HG03439 (cell line): Measurements from ENCODE around the gene GNAT1.
"Not testable (repeated sequence)": the region's sequence is repeated elsewhere in the genome, so short reads cannot be mapped to it uniquely, and the experiment has no call there.

Experiments
- ATAC-seq: cut with Tn5 transposase; IDR thresholded peaks from one replicate; pipeline ENCODE4 v1.9.1; 2021; ENCODE audit warnings: mild to moderate bottlenecking, moderate library complexity; ENCODE audit not compliant: unreplicated experiment

GNAT1 gene

DNA sequence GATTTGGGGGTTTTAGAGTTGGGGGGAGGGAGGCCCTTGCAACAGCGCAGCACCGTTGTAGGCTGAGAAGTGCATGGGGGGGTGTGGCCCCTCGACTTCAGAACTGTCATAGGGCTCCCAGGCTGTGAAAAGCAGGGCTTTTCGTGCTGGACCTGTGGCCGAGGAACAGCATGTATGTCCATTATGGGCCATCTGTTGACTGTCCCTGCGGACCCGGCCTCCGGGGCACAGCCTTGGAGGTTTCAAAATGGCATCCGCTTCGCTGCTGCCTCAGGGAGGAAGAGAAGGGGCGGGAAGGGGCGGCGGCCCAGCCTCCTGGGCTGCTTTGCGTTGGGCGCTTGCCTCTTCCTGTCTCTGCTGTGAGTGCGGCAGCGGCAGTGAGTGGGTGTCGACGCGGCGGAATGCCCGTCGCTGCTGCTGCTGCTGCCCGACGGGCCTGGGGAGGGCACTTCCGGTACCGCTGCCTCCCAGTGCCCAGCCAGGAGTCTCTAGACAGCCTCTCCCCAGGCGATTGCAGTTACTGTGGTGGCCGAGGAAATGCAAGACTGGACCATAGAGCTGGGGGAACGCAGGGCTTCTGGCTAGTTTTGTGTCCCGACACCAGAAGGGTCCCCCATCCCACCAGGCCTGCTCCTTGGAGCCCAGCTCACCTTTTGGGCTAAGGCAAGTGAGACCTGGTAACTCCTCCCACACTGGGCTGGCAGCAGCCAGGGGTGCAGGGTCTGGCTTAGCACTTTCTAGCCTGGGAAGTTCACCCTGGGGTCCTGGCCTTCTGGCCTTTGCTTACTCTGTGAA lies 46.5 kb downstream of the GNAT1 start:
- peak; percentile 30 for ATAC-seq

DNA sequence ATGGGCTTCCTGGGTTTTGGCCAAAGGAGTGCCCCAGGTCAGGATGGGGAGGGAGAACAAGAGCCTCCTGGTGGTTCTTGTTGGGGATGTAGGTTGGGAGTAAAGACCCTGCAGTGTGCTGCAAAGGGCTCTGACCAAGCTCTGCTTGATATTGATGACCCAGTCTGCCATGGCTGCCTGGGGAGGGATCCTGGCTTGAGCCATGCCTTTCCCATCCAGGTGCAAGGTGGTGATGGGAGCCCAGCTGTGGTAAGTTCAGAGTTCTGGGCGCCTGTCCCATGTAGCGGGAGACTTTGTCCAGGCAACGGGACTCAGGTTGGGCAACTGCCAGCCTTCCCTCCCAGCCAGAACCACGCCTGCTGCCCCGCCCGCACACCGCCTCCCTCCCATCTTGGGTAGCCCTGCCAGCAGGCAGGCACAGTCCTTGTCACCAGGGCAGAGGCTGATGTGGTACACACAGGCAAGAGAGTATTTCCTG lies 47.2 kb downstream of the GNAT1 start:
- no peak for ATAC-seq

DNA sequence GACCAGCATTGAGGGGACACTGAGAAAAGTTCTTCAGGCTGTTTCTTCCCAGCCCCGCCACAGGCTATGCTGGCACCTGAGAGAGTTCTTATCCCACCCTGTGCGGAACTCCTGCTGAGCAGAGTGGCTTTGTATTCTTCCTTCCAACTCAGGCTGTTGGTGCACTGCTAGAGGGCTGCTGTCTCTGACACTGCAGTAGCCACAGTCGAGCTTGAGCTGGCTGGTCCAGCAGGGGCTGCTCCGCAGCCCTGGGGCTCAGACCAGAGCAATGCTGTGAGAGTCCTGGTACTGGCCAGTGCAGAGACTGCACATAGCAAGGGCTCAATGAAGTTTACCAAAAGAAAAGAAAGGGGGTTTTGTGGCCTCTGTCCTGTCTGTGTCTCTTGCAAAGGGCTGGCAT lies 48.2 kb downstream of the GNAT1 start:
- no peak for ATAC-seq

DNA sequence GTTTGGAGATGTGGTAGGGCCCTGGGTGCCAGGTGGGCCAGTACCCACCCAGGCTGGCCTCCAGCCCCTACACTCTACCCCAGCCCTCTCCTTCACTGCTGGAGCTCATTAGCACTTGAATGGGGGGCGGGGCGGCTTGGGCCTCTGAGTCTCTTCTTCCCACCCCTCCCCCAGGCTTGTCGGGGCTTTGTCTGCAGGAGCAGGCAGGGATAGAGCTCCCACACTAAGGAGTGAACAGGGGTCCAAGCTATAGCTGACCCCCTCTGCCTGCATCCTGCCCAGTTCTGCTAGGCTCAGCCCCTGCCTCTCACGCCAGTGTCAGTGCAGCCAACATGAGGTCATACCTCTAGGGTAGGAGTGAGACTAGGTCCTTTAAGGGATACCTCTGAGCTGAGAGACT lies 49.8 kb downstream of the GNAT1 start:
- ATAC-seq, result no peak

DNA sequence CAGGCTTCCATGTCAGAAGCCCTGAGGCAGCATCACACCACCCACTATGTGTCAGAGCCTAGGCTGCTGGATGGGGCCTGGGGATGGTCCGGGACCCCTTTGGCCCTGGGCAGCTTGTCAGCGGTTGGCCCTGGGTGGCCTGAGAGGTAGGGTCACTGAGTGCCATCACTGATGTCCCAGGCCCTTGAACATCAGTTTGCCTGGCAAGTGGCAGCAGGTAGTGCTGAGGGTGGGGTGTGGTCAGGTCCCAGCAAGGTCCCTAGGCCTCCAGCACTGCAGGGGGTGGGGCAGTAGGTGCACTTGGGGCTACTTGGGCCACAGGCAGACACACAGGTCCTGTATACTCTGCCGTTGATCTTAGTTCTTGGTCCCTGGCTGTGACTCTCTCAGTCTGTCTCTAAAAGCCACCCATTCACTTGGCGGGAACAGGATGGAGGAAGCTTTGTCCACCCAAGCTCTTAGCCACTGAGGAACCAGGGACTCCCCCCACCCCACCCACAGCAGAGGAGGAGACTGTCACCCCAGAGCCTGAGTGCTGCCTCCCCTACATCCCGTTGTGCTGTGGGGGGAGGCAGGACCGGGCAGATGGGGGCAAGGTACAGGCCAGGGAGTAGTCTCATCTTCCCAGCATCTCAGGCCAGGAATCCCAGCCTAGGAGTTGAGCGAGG lies 50.4 kb downstream of the GNAT1 start:
- ATAC-seq, result no peak

DNA sequence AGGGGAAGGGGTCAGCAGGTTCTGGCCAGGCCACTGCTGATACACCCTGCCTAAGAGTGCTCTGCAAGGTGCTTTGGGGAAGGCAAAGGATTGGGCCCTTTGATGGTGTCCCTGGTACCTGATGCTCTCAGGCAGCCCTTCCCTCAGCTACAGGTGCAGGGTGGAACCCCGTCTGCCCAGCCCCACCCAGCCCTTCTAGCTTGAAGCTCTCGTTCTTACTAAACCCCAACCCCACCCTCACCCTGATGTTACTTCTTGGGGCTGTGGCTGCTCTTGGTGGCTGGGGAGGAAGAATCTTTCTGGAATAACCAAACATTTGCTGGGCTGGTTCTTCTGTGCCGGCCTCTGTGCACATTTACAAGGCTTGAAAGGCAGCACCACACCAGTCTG lies 51.0 kb downstream of the GNAT1 start:
- no peak for ATAC-seq

DNA sequence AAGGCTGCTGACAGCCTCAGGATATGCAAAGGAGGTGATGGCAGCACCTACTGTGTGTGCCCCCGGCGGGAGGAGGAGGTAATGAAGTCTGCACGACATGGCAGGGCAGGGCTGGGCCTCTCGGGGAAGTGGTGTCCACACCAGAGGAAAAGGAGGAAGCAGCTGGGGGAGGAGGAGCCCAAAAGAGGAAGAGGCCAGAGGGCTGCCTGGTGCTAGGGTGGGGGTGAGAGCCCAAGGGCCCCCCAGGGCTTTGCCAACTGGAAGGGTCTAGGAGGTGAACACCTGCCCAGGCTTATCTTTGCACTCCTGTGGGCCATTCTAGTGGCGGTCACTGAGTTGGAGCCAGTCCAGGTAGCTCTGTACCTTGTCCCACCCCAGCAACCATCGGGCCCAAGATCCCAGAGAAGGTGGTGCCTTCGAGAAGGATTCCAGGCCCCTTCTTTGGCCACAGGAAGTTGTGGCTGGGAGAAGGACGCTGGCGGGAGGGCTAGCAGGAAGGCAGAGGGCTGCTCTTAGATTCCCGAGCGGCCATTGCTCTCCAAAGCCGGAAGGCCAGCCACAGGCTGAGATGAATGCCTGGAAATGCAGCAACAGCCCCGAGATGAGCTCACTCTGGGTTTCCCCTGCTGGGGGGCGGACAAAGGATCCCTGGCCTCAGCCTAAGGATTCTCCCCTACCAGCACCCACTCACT lies 51.6 kb downstream of the GNAT1 start:
- ATAC-seq, result no peak

DNA sequence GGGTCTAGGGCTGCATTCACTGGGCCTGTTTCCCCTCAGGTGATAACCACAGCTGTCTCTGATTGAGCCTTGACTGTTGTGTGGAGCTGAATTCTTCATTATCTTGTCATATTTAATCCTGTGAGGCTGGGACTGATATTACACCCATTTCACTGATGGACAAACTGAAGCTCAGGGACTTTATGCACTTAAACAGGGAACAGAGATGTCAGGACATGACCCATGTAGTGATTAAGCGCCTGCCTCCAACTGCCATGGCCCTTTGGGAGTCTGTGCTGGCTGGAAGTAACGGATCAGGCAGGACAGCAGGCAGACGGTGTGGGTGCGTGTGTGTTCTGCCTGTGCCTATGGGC lies 52.1 kb downstream of the GNAT1 start:
- ATAC-seq, result no peak

DNA sequence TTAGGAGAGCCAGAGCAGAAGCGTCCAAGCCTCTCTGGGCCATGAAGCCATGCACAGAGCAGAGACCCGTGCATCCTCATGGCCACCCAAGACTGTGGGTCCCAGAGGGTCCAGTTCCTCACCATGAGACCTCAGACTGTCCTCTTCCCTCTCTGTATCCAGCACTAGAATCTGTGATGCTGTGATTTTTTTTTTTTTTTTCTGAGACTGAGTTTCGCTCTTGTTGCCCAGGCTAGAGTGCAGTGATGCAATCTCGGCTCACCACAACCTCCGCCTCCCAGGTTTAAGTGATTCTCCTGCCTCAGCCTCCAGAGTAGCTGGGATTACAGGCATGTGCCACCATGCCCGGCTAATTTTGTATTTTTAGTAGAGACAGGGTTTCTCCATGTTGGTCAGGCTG lies 53.4 kb downstream of the GNAT1 start:
- not testable (repeated sequence) for ATAC-seq

DNA sequence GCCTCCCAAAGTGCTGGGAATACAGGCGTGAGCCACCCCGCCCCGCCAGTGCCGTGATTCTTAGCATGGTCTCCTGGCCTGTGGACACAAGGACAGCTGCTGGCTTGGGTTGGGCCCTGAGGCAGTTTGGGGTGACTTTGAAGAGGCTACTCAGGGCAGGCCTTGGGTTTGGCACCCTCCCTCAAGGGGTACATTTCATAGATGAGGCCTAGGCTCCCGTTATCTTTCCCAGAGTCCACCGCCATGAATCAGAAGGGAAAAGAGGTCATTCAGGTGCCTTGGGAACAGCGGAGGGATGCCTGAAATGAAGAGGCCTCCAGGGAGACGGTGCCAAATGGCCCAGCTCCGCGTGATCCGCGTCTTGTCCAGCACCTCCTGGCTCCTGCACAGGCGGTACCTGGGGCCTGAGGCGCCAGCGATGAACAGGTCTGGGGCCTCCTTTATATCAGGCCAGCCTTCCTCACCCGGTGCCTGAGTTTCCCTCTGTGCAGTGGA lies 53.9 kb downstream of the GNAT1 start:
- no peak for ATAC-seq

DNA sequence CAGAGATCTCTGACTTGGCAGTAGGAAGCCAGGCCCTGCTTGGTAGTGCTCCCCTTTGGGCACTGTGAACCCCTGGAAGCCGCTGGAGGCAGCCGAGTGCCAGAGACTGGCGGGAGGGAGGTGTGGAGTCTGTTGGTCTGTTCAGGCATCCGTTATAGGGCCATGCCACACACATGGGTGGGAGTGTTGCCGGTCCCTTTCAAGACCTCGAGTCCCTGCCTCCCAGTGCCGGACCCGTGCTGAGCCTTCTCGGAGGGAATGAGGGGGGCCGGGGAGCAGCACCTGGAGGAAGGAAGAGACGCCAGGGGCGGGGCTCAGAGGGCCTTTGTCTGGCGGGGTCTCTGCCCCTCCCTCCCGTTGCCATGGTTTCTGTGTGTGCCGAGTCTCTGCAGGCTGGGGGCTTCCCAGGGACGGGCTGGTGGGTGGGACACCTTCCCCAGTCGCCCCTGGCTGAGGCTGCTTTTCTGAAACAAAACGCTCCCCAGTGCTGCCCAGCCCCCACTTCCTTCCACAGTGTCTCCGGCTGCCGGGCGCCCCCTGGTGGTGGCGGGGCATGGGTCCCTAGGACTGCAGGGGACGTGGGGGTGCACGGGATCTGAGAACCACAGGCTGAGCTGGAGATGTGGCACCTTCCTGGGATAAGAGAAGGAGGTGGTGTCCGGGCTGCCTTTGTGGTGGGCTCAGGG lies 54.6 kb downstream of the GNAT1 start:
- ATAC-seq, result peak; percentile 63

DNA sequence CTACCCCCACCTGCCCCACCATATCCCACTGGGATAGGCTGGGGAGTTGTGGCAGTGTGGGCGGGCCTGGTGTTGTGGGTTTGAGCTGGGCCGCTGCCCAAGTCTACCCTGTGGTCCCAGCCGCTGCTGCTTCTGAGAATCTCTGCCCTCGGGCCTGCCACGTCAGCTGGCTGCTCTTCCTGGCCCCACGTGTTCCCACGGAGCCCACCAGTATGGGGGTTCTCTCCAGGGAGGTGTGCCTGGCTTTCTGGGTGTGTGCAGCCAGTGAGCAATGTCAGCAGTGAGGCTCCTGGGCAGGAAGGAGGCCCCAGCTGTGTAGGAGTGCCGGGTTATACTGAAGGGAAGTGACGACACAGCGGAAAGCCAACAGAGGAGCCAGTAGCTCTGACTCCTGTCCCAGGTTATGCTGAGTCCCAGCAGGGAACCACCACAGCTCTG lies 55.1 kb downstream of the GNAT1 start:
- peak; percentile 25 for ATAC-seq
